Neural cell (in vitro differentiated cells): Measurements from ENCODE around the gene PRDM8. TPM values are rescaled to one million over a fixed set of nuclear protein-coding genes. Genes with fewer than 3 reads are reported as not detected.

Experiments used
- H2AFZ ChIP-seq: fragments of 200-600, 300-800 bp; sonication (generic), shearing (Covaris generic); 2 replicates; pipeline ENCODE4 v1.6.0; 2014; ENCODE audit warnings: low read depth, mild to moderate bottlenecking, antibody characterized with exemption, low read length, moderate library complexity
- H3F3A ChIP-seq: fragments of 200-600 bp; shearing (Covaris generic); 2 replicates; pipeline ENCODE4 v1.6.1; 2016; ENCODE audit warnings: mild to moderate bottlenecking, moderate library complexity, mixed read lengths, antibody characterized with exemption, low read length; ENCODE audit not compliant: insufficient read depth, poor library complexity, severe bottlenecking
- H3K27ac ChIP-seq: fragments of 200-600, 300-800 bp; sonication (generic), shearing (Covaris generic); 2 replicates; pipeline ENCODE4 v1.5.1; 2014; ENCODE audit warnings: mild to moderate bottlenecking, low read length, moderate library complexity
- H3K27me3 ChIP-seq: fragments of 300-800, 200-600 bp; sonication (generic), shearing (Covaris generic); 2 replicates; pipeline ENCODE4 v1.6.0; 2014; ENCODE audit warnings: mild to moderate bottlenecking, low read depth, low read length, moderate library complexity; ENCODE audit not compliant: insufficient read depth
- H3K36me3 ChIP-seq: fragments of 300-800, 200-600 bp; sonication (generic), shearing (Covaris generic); 2 replicates; pipeline ENCODE4 v1.5.1; 2014; ENCODE audit warnings: mild to moderate bottlenecking, antibody characterized with exemption, low read length, moderate library complexity; ENCODE audit not compliant: insufficient read depth
- H3K4me2 ChIP-seq: fragments of 300-800, 200-600 bp; sonication (generic), shearing (Covaris generic); 2 replicates; pipeline ENCODE4 v1.6.0; 2014; ENCODE audit warnings: mild to moderate bottlenecking, low read length
- H3K4me3 ChIP-seq: fragments of 300-800, 200-600 bp; sonication (generic), shearing (Covaris generic); 2 replicates; pipeline ENCODE4 v1.5.1; 2014; ENCODE audit warnings: mild to moderate bottlenecking, low read length, moderate library complexity
- H3K79me2 ChIP-seq: fragments of 200-600 bp; shearing (Covaris generic); replicated peaks from 2 replicates; pipeline ENCODE4 v1.6.0; 2014; ENCODE audit warnings: mild to moderate bottlenecking, low read length, moderate library complexity; ENCODE audit not compliant: insufficient read depth
- H3K9ac ChIP-seq: fragments of 300-800, 200-600 bp; sonication (generic), shearing (Covaris generic); 2 replicates; pipeline ENCODE4 v1.6.1; 2016; ENCODE audit warnings: mild to moderate bottlenecking, low read length, mixed read lengths
- H3K9me2 ChIP-seq: fragments of 200-600 bp; shearing (Covaris generic); 2 replicates; pipeline ENCODE4 v1.6.1; 2016; ENCODE audit warnings: mild to moderate bottlenecking, low read length, mixed read lengths; ENCODE audit not compliant: insufficient read depth
- H3K9me3 ChIP-seq: fragments of 200-600, 300-800 bp; sonication (generic), shearing (Covaris generic); 2 replicates; pipeline ENCODE4 v1.6.1; 2016; ENCODE audit warnings: mild to moderate bottlenecking, mixed run types, low read length, moderate library complexity, mixed read lengths
- H4K20me1 ChIP-seq: fragments of 200-600 bp; shearing (Covaris generic); 2 replicates; pipeline ENCODE4 v1.6.1; 2016; ENCODE audit warnings: mild to moderate bottlenecking, mixed run types; ENCODE audit not compliant: insufficient read depth
- CTCF ChIP-seq: fragments of 450-650 bp; IDR thresholded peaks from 2 replicates; pipeline ENCODE4 v1.5.1; 2014; ENCODE audit warnings: antibody characterized with exemption, mild to moderate bottlenecking, moderate library complexity; ENCODE audit not compliant: poor library complexity, severe bottlenecking
- EP300 ChIP-seq: fragments of 450-650 bp; conservative IDR thresholded peaks from 2 replicates; pipeline ENCODE4 v1.6.1; 2014; ENCODE audit warnings: antibody characterized with exemption, mild to moderate bottlenecking, moderate library complexity; ENCODE audit not compliant: poor library complexity, severe bottlenecking
- EZH2 ChIP-seq: fragments of 200-600, 300-800 bp; shearing (Covaris generic), sonication (generic); IDR thresholded peaks from 2 replicates; pipeline ENCODE4 v1.6.1; 2014; ENCODE audit warnings: antibody characterized with exemption, low read length, borderline replicate concordance, mild to moderate bottlenecking; ENCODE audit not compliant: insufficient read depth, poor library complexity, severe bottlenecking
- MXI1 ChIP-seq: fragments of 450-650 bp; conservative IDR thresholded peaks from 2 replicates; pipeline ENCODE4 v1.6.1; 2014; ENCODE audit warnings: antibody characterized with exemption, mild to moderate bottlenecking; ENCODE audit not compliant: poor library complexity, severe bottlenecking
- POLR2AphosphoS5 ChIP-seq: IDR thresholded peaks from 2 replicates; pipeline ENCODE4 v1.6.1; 2012
- RAD21 ChIP-seq: fragments of 450-650 bp; conservative IDR thresholded peaks from 2 replicates; pipeline ENCODE4 v1.6.1; 2014; ENCODE audit warnings: antibody characterized with exemption, mild to moderate bottlenecking, moderate library complexity
- REST ChIP-seq: IDR thresholded peaks from 2 replicates; pipeline ENCODE4 v1.6.1; 2012; ENCODE audit warnings: borderline replicate concordance
- SMC3 ChIP-seq: fragments of 450-650 bp; conservative IDR thresholded peaks from 2 replicates; pipeline ENCODE4 v1.6.1; 2014; ENCODE audit warnings: antibody characterized with exemption, mild to moderate bottlenecking, moderate library complexity; ENCODE audit not compliant: poor library complexity
- TAF1 ChIP-seq: IDR thresholded peaks from 2 replicates; pipeline ENCODE4 v1.6.1; 2012; ENCODE audit warnings: low read depth
- polyA plus RNA-seq: library from polyadenylated mRNA; depleted of rRNA; stranded (reverse); fragments of >200 nt; gene quantifications from 2 replicates; pipeline ENCODE4 v1.2.3, GENCODE V29; 2014

The PRDM8 gene
- polyA plus RNA-seq, 1 donor from 2014 or later, result 0.46 TPM

GRCh38 chr4:80180743-80181142 lies 16.6 kb upstream of the PRDM8 start:
- Histone ChIP-seq H3K27me3 (peaks cover 42% of the 10 kb centered on the region), H3K9ac (no peak overlapping the region), H3K4me2 (no peak overlapping the region), H2AFZ (no peak overlapping the region), H3K4me3 (no peak overlapping the region), H3K9me2 (no peaks in the 10 kb centered on the region), H3F3A (no peaks in the 10 kb centered on the region), H3K9me3 (no peaks in the 10 kb centered on the region), H3K79me2 (no peaks in the 10 kb centered on the region), H4K20me1 (no peaks in the 10 kb centered on the region), H3K27ac (no peak overlapping the region), H3K36me3 (no peaks in the 10 kb centered on the region)
- no peak for TF ChIP-seq POLR2AphosphoS5
- TF ChIP-seq SMC3, result no peak
- no peak for TF ChIP-seq REST
- TF ChIP-seq RAD21, result no peak
- TF ChIP-seq EP300, result no peak
- no peak for TF ChIP-seq MXI1
- no peak for TF ChIP-seq TAF1
- no peak for TF ChIP-seq CTCF
- no peak for TF ChIP-seq EZH2

- Histone ChIP-seq H3K4me3 (no peak overlapping the region), H2AFZ (no peak overlapping the region), H3K79me2 (no peaks in the 10 kb centered on the region), H3K27ac (no peak overlapping the region), H3K36me3 (no peaks in the 10 kb centered on the region), H3K27me3 (peaks cover 58% of the 10 kb centered on the region), H3K4me2 (no peak overlapping the region), H3K9me3 (no peaks in the 10 kb centered on the region), H3K9me2 (no peaks in the 10 kb centered on the region), H3F3A (no peaks in the 10 kb centered on the region), H4K20me1 (no peaks in the 10 kb centered on the region), H3K9ac (no peak overlapping the region)
- TF ChIP-seq EP300 (no peak), CTCF (no peak), RAD21 (no peak), SMC3 (no peak), REST (no peak), MXI1 (no peak), TAF1 (no peak), EZH2 (no peak), POLR2AphosphoS5 (no peak)
Measured at GRCh38 chr4:80182237-80182866, 15.0 kb upstream of the PRDM8 start.
